ENCODE measurements around the gene IRF2. TPM values are rescaled to one million over a fixed set of nuclear protein-coding genes. Genes with fewer than 3 reads are reported as not detected.
"Not testable (repeated sequence)": the region's sequence is repeated elsewhere in the genome, so short reads cannot be mapped to it uniquely, and the experiment has no call there.

Gene IRF2
- total and polyA plus RNA-seq, 5 donors, result 16.8 to 39.3 (median 28.3) TPM

DNA sequence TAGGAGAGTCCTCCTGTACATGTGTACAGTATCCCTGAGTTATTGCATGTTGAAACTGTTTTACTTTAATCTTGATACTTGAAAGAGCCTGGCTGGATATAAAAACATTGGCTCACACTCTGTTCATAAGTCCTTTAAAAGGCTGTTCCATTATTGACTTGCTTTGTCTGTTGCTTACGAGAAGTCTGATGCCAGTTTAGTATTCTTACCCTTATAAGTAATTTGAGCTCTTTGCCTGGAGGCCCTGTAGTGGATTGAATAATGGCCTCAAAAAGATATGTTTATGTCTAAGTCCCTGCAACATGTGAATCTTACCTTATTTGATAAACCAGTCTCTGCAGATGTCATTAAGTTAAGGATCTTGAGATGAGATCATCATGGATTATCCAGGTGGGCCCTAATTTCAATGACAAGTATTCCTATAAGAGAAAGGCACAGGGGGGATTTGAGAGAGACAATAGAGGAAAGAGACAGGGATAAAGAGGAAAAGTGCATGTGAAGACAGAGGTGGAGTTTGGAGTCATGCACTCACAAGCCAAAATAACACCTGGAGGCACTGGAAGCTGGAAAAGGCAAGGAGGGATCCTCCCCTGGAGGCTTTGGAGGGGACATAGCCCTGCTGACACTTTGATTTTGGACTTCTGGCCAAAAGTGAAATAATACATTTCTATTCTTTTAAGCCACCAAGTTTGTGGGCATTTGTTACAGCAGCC is 98.1 kb downstream of the IRF2 start:
- Histone ChIP-seq H3K27me3 (ENCODE audit: control insufficient read depth, insufficient read depth) (no peaks in the 10 kb centered on the region), H3K4me1 (ENCODE audit: control insufficient read depth, insufficient read depth, low read length) (peaks cover 2% of the 10 kb centered on the region), H3K4me3 (ENCODE audit: low read length) (no peak overlapping the region), H3K27ac (ENCODE audit: low read length) (no peak overlapping the region), H3K9me3 (ENCODE audit: control insufficient read depth, low read length) (no peaks in the 10 kb centered on the region)
- no peak for ATAC-seq
- WGBS, result 94% methylated on average over 1 of the region's 1 CpG
- DNase-seq, result no peak
- intact Hi-C loops (cut with DNase I), result no loop called here

DNA sequence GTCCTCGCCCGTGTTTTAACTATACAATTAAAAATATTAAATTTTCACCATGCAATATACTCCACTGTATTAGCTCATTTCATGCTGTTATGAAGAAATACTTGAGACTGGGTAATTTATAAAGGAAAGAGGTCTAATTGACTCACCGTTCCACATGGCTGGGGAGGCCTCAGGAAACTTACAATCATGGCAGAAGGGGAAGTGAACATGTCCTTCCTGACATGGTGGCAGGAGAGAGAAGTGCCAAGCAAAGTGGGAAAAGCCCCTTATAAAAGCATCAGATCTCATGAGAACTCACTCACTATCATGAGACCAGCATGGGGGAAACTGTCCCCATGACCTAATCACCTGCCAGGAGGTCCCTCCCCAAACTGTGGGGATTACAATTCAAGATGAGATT is 98.7 kb downstream of the IRF2 start:
- intact Hi-C loops (cut with DNase I), result not testable (repeated sequence)
- 88% methylated on average over 3 of the region's 3 CpGs for WGBS

DNA sequence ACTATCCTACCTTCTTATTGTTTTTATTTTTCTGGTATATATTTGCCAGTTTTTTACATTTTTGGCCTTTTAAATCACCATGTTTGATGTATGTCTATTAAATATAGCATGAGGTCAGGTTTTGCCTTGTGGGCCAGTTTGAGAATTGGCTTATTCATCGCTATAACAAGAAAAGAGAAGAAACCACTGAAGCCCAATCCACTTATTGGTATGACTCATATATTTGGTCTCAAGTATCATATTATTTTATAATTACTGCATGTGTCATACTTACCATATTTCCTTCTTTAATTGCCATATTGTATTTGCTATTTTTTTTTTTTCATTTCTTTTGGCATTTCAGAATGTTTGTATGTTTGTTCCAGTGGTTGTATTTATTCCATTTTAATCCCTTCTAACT is 99.3 kb downstream of the IRF2 start:
- no peak overlapping the region for H3K27ac ChIP-seq (ENCODE audit: low read length)
- no peaks in the 10 kb centered on the region for H3K4me1 ChIP-seq (ENCODE audit: control insufficient read depth, insufficient read depth, low read length)
- intact Hi-C loops (cut with DNase I), result no loop called here
- no peaks in the 10 kb centered on the region for H3K9me3 ChIP-seq (ENCODE audit: control insufficient read depth, low read length)
- ATAC-seq (no peak), DNase-seq (no peak)
- 95% methylated on average over 1 of the region's 1 CpG for WGBS
- no peak overlapping the region for H3K4me3 ChIP-seq (ENCODE audit: low read length)
- H3K27me3 ChIP-seq (ENCODE audit: control insufficient read depth, insufficient read depth), result no peaks in the 10 kb centered on the region

More for the DNA sequence above, 98.7 kb downstream of the IRF2 start:
- H3K27me3 ChIP-seq (ENCODE audit: control insufficient read depth, insufficient read depth); DNase-seq; H3K27ac ChIP-seq (ENCODE audit: low read length); H3K9me3 ChIP-seq (ENCODE audit: control insufficient read depth, low read length); ATAC-seq; H3K4me1 ChIP-seq (ENCODE audit: control insufficient read depth, insufficient read depth, low read length); H3K4me3 ChIP-seq (ENCODE audit: low read length): not testable (repeated sequence)

DNA sequence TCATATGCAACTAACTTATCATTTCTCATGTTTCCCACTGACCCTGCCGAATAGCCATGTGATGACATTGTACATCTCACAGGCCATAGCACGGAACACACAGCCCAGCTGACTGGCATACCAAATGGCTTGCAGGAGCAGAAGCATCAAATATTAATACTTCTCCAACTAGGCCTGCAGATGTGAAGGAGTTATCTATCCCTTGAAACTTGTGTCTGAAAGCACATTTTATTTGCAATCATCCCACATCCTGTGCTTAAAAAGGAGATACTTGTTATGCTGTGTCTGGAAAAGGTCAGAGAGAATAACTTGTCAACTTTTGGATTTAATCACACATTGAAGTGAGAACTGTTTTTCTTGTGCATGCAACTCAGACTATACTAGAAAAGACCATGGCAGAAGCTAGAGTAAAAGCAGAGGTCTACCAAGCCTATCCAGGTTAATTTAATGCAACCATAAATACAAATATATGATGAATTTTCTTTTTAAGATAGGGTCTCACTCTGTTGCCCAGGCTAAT is 100.4 kb downstream of the IRF2 start:
- H3K9me3 ChIP-seq (ENCODE audit: control insufficient read depth, low read length), result no peaks in the 10 kb centered on the region
- WGBS, result 60% methylated on average over 2 of the region's 2 CpGs
- no peak overlapping the region for H3K4me3 ChIP-seq (ENCODE audit: low read length)
- DNase-seq (no peak), ATAC-seq (no peak)
- no peaks in the 10 kb centered on the region for H3K27me3 ChIP-seq (ENCODE audit: control insufficient read depth, insufficient read depth)
- no peak overlapping the region for H3K27ac ChIP-seq (ENCODE audit: low read length)
- intact Hi-C loops (cut with DNase I), result no loop called here
- no peaks in the 10 kb centered on the region for H3K4me1 ChIP-seq (ENCODE audit: control insufficient read depth, insufficient read depth, low read length)

DNA sequence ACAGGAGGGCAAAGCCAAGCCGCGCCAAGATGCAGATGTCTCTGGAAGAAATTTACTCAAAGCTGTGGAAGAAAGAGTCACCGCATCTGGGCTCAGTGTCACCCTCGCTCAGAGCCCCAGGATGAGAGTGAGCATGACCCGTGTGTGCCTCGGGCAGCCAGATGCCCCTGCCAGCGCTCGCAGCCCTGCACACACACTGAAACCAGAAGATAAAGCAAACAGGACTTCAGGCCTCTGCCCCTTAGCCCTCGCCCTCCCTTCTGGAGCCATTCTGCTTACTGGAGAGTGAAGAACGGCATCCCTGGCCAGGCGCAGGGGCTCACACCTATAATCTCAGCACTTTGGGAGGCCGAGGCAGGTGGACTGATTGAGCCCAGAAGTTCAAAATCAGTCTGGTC is 103.0 kb downstream of the IRF2 start:
- H3K27ac ChIP-seq (ENCODE audit: low read length), result no peak overlapping the region

DNA sequence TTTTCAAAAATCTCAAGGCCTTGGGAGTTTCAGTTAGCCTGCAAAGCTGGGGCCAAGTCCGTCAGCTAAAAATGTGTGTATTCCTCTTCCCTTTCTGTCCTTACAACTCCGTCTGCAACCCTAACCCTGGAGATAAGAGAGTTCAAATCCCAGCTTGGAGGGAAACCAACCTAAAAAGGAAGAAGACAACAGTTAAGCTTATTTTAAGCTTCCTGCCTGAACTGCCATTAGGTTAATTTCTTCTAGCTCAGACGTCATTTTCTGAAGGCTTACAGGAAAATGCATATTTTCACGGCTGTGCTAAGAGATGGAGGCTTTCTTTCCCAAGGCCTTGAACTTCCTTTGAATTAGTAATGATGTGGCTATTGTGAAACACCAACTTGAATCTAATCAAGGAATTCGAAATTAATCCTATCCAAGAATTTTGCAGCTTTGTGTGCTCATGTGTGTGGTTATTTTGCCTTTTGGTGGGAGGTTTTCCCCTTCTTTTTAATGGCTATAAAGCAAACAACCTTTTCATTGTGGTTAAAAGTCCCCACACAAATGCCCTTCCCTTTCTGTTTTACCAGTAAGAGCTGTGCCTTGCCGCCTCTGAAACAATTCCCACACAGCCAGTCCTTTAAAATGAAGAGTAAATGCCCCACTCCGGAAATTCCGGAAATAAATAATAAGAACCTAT is 103.5 kb downstream of the IRF2 start:
- 50% methylated on average over 8 of the region's 8 CpGs for WGBS
- Histone ChIP-seq H3K4me3 (ENCODE audit: low read length) (no peak overlapping the region), H3K9me3 (ENCODE audit: control insufficient read depth, low read length) (no peaks in the 10 kb centered on the region), H3K27me3 (ENCODE audit: control insufficient read depth, insufficient read depth) (no peaks in the 10 kb centered on the region), H3K27ac (ENCODE audit: low read length) (no peak overlapping the region), H3K4me1 (ENCODE audit: control insufficient read depth, insufficient read depth, low read length) (no peaks in the 10 kb centered on the region)
- ATAC-seq, result peak; percentile 22 to 49
- intact Hi-C loops (cut with DNase I), result no loop called here
- no peak for DNase-seq

More for the DNA sequence above, 103.0 kb downstream of the IRF2 start:
- Histone ChIP-seq H3K27me3 (ENCODE audit: control insufficient read depth, insufficient read depth) (no peaks in the 10 kb centered on the region), H3K4me3 (ENCODE audit: low read length) (no peak overlapping the region), H3K9me3 (ENCODE audit: control insufficient read depth, low read length) (no peaks in the 10 kb centered on the region), H3K4me1 (ENCODE audit: control insufficient read depth, insufficient read depth, low read length) (no peaks in the 10 kb centered on the region)
- peak in 1 of 3 donors; percentile 28 for DNase-seq
- WGBS, result 87% methylated on average over 12 of the region's 12 CpGs
- ATAC-seq, result peak; percentile 16 to 28
- intact Hi-C loops (cut with DNase I), result no loop called here

DNA sequence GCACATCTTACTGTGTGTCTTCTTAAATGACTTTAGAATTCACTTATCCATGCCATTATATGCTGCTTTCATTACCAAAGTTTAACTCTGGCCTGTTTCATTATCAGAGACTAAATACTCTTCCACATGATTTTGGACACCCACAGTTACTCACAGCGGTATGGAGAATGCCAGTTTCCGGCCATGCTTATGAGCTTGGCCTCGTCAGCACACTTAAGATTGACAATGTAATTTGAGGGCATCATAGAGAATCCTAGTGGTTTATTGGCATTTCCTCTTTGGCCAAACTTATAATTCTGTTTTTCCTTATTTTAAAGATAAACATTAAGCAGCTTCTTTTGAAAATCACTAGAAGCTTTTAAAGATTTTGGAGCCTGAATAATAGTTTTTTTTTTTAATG is 104.5 kb downstream of the IRF2 start:
- H3K9me3 ChIP-seq (ENCODE audit: control insufficient read depth, low read length), result no peaks in the 10 kb centered on the region
- H3K4me3 ChIP-seq (ENCODE audit: low read length), result no peak overlapping the region
- 83% methylated on average over 3 of the region's 3 CpGs for WGBS
- H3K27me3 ChIP-seq (ENCODE audit: control insufficient read depth, insufficient read depth), result no peaks in the 10 kb centered on the region
- no peaks in the 10 kb centered on the region for H3K4me1 ChIP-seq (ENCODE audit: control insufficient read depth, insufficient read depth, low read length)
- ATAC-seq, result no peak
- H3K27ac ChIP-seq (ENCODE audit: low read length), result no peak overlapping the region
- intact Hi-C loops (cut with DNase I), result no loop called here
- no peak for DNase-seq

DNA sequence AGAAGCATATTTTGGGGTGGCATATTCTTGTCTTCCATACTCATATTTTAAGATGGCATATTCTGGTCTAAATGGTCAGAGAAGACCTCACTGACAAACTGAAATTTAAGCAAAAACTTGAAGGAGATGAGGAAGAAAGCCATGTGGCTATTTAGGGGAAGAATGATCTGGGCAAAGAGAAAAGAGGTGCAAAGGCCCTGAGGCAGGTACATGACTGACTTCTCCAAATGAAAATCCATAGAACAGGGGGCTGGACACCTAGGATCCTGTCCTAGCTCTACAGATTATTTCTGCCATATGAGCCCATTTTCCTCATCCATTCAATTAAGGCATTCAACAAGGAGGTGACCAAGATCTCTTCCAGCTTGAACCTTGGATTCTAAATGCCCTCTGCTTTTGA is 105.6 kb downstream of the IRF2 start:
- H3K4me3 ChIP-seq (ENCODE audit: low read length), result no peak overlapping the region
- H3K27me3 ChIP-seq (ENCODE audit: control insufficient read depth, insufficient read depth), result no peaks in the 10 kb centered on the region
- no peak overlapping the region for H3K27ac ChIP-seq (ENCODE audit: low read length)
- H3K4me1 ChIP-seq (ENCODE audit: control insufficient read depth, insufficient read depth, low read length), result no peaks in the 10 kb centered on the region
- no peak for ATAC-seq
- intact Hi-C loops (cut with DNase I), result no loop called here
- H3K9me3 ChIP-seq (ENCODE audit: control insufficient read depth, low read length), result no peaks in the 10 kb centered on the region
- DNase-seq, result no peak

DNA sequence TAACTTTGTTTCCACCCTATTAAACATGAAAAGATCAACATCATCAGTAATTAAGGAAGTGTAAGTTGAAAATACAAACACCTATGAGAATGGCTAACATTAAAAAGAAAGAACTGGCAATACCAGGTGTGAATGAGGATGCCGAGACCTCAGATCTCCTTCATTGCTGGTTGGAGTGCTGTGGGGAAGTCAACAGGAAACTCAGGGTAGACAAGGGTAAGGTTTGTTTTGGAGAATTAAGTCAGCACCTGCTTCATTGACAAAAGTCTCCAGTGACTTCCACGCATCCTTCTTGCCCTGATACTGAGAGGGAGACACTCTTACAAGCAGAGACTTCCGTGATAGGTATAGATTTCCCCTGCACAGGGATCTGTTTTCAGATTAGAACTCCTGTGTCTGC is 106.1 kb downstream of the IRF2 start:
- ATAC-seq (no peak), DNase-seq (no peak)
- H3K4me1 ChIP-seq (ENCODE audit: control insufficient read depth, insufficient read depth, low read length), result no peaks in the 10 kb centered on the region
- H3K27me3 ChIP-seq (ENCODE audit: control insufficient read depth, insufficient read depth), result no peaks in the 10 kb centered on the region
- H3K4me3 ChIP-seq (ENCODE audit: low read length), result no peak overlapping the region
- intact Hi-C loops (cut with DNase I), result no loop called here
- WGBS, result 94% methylated on average over 3 of the region's 3 CpGs
- H3K27ac ChIP-seq (ENCODE audit: low read length), result no peak overlapping the region
- H3K9me3 ChIP-seq (ENCODE audit: control insufficient read depth, low read length), result no peaks in the 10 kb centered on the region

DNA sequence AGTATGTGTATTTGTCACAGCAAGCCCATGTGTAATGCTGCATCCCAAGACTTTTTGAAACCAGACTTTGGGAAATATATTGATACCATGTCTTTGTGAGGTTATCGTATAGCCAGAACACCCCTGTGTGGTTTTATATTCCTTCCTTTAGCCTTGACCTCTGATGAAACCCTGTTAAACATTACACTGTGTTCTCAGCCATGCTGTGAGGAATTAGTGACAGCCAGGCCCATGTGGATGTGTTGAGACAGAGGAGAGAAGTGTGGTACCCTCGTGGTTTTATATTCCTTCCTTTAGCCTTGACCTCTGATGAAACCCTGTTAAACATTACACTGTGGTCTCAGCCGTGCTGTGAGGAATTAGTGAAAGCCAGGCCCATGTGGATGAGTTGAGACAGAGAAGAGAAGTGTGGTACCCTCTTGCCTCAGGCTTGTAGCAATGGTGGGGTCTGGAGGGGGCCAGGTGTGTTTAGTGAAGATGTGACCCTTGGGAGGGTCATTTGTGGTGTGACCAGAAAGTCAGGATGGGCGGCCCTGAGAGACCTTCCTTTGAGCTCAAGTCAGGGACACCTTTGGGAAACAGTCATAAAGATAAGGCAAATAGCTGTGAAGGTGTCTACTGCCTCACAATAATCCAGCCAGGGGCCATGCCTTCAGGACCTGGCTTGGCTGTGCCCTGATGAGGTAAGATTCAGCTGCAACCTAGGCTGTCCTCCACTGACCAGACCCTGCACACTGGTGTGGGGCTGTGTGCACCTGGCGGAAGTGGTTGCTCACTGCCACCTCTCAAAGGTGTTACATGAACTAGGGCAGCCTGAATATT is 110.0 kb downstream of the IRF2 start:
- DNase-seq (peak in 1 of 3 donors; percentile 40), ATAC-seq (no peak)
- H3K27me3 ChIP-seq (ENCODE audit: control insufficient read depth, insufficient read depth), result no peaks in the 10 kb centered on the region
- intact Hi-C loops (cut with DNase I), result no loop called here
- H3K4me1 ChIP-seq (ENCODE audit: control insufficient read depth, insufficient read depth, low read length), result peaks cover 3% of the 10 kb centered on the region
- H3K9me3 ChIP-seq (ENCODE audit: control insufficient read depth, low read length), result no peaks in the 10 kb centered on the region
- 72% methylated on average over 5 of the region's 5 CpGs for WGBS
- H3K4me3 ChIP-seq (ENCODE audit: low read length), result no peak overlapping the region
- H3K27ac ChIP-seq (ENCODE audit: low read length), result no peak overlapping the region

DNA sequence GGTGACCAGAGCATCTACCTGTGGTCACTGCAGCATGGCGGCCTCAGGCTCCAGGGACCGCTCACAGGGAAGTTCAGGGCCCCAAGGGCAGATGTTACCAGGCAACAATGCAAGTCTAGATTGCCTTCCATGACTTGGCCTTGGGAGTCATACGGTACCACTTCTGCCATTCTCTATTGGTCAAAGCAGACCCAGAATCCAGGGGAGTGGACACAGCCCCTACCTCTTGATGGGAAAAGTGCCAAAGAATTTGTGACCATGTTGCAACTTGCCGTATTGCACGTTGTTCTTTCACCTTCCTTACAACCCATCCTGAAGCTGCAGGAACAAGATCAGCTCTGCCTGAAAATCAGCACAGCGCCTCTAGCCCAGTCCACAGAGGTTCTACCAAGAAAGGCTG is 111.1 kb downstream of the IRF2 start:
- Histone ChIP-seq H3K4me3 (ENCODE audit: low read length) (no peak overlapping the region), H3K4me1 (ENCODE audit: control insufficient read depth, insufficient read depth, low read length) (peaks cover 6% of the 10 kb centered on the region), H3K27me3 (ENCODE audit: control insufficient read depth, insufficient read depth) (no peaks in the 10 kb centered on the region), H3K9me3 (ENCODE audit: control insufficient read depth, low read length) (no peaks in the 10 kb centered on the region), H3K27ac (ENCODE audit: low read length) (no peak overlapping the region)
- ATAC-seq (no peak), DNase-seq (no peak)
- intact Hi-C loops (cut with DNase I), result no loop called here
- 98% methylated on average over 6 of the region's 6 CpGs for WGBS
